ENCODE data around the gene CCDC192.
"Not testable (repeated sequence)": the region's sequence is repeated elsewhere in the genome, so short reads cannot be mapped to it uniquely, and the experiment has no call there.

CCDC192 gene, protein sequence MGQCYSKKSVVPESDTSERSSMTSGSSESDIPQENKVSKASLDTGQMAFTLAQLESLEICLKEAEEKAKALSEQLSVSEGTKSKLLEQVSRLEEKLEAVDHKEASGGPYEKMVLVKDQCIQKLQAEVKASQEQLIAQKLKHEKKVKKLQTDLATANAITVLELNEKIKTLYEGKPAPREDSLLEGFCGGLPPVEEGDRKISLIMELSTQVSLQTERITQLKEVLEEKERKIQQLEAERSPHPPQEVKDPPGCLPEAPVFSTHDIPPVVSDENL

DNA sequence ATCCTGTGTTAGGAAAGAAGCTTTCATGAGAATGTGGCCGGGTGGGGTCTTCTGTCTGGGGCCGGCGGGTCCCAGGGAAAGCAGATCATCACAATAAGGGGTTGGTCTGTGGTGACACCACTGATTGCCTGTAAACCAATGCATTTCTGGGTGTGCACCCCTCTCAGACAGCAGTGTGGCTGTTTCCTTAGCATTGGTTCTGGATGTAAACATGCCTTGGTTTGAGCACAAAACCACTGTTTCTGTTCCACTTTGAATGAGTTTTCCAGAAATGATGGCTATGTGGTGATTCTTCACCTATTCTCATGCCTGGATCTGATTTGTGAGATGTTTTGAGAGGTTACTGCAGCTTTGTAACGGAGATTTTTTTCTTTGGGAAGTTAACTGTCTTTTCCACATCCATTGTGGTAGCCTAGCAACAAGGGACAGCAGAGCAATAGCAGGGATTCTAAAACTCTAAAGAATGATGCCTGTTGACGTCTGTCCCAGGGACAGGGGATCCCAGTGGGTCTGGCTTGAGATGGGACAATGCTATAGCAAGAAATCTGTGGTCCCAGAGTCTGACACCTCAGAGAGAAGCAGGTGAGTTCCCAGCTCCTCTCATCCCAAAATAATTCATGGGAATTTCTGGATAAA lies at the start of gene CCDC192:
Gene CCDC192, plus strand, starts transcription at position 466 of the 636 bp plus-strand sequence. Its CDS starts 55 bp downstream, at position 521.
- DNase-seq: no peak

DNA sequence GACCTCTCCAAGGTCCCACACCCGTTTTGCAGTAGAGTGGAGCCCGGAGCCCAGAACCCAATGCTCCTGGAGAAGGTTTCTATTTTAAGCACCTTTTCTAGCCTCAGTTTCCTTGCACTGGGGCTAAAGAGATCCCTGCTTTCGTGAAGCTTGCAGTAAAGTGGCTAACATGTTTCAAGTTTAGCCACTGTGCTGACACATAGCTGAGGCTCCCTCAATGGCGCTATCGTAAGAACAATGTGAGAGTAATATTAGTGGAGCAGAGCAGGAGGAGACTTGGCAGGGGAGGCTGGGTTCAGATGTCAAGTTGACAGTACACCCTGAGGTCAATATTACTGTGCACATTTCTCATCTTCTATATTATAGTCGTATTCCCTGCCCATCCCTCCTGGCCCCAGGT lies 46.4 kb upstream of the CCDC192 start:
- DNase-seq: no peak

DNA sequence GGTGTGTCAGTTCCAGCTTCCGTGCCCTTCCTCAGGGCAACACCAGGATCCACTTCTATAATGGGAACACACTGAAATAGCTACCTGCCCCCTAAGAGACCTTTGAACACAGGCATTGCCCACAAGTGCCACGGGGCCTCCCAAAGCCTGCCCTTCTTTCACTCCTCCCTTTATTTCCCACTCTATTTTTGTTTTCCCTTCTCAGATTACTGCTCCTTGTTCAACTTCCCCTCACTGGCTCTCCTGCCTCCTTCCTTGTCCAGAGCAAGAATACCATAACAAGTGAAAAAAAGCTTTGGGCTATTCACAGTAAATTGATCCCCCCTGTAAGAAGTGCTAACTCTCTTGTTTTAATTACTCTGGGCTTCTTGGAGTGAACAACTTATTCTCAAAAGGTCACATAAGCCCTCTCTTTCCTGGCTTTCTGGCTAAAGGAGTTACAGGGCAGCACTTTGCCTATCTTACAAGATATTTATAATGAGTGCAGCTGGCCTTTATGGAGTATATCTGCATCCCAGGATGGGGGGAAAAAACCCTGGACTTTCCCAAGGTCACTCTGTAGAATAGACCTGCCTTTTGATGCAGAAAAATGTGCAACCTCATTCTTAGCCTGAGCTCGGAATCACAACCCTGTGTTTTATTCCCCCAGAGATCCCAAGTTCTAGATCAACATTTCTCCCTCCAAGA lies 43.0 kb upstream of the CCDC192 start:
- no peak for DNase-seq

DNA sequence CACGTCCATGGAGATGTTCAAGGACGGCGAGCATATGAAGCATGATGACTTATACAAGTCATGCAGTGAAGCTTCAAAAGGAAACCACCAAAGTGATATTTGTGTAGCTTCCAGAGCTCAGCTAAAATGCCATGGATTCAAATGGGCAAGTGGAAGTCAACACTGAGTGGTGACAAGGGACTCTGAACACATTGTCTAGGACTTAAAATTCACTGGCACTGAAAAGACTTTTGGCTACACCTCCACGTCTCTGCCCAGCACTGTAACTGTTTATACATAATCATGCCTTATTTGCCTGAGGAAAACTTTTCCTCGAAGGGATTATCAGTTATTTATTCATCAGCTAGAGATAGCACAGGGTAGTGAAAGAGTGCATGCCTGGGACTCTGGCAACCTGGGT lies 39.1 kb upstream of the CCDC192 start:
- no peak for DNase-seq

DNA sequence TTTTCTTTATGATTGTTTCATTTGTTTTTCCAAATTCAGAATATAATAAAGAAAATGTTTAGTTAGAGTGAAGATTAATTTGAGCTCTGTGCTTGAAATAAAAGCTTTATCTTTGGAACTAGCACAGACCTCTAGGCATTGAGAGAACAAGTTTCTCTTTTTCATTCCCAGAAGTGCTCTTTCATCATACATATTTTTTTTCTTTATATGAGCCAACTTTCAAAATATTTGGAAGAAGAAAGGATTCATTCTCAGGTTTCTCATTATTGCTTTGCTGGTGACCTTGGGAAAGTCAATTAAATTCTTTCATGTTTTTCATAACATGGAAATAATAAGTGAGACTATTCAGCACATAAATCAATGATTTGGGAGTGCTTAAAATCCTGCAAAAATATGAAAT lies 37.5 kb upstream of the CCDC192 start:
- no peak for DNase-seq

DNA sequence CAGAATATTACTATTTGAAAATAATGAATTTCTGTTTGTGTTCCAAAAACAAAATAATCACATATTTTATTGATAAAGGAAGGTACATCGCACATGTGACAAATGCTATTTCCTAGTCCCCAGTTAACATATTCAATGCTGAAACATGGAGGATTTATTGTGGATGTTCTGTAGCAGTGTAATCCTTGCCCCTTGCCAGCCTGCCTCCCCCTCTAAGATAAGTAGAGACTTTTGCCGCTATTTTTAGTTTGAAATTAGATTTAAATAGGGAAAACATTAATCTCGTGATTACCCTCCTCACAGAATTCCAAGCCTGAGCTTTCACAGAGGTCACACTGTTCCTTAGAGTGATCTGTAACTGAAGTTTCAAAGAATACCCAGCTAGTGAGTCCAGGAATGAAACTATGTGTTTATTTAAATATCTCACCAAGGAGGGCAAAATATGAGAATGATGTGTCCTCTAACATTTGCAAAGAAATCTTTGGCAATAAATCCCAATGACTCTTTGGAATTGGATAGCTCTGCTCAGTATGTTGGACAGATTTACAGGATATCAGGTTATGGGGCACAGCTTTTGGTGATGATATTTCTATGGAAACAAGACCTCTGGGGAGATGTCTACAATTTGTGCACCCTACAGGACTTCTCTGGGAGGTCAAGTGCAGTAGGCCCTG lies 37.0 kb upstream of the CCDC192 start:
- no peak for DNase-seq

DNA sequence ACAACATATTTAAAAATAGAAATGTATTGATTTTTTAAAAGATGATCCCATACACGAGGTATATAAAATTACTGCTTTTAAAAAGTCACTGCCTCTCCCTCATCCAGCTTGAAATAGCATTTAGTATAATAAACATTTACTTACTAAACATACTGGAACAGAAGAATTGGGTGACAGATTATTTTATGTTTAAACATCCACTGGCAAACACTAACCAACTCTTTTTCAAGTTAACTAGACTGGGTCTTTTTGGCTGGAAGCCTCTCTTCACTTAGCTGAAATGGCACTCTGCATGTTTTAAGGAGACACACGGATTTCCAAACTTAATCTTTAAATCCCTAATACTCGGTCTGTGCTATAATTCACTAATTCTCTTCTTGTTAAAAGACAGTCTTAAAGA lies 35.3 kb upstream of the CCDC192 start:
- no peak for DNase-seq

DNA sequence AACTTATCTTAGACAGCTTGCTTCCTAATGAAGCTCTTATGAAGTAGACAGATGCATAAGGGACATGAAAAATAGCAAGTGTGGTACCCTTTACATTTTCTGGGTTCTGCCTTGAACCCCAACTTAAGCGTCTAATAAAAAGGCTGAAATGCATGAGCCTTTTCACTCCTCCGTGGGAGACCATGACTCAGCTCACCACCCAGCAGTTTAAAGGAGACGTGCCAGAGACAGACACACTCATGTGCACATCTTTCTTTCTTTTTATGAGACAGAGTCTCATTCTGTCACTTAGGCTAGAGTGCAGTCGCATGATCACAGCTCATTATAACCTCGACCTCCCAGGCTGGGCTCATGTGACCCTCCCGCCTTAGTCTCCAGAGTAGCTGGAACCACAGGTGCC lies 32.0 kb upstream of the CCDC192 start:
- no peak for DNase-seq

DNA sequence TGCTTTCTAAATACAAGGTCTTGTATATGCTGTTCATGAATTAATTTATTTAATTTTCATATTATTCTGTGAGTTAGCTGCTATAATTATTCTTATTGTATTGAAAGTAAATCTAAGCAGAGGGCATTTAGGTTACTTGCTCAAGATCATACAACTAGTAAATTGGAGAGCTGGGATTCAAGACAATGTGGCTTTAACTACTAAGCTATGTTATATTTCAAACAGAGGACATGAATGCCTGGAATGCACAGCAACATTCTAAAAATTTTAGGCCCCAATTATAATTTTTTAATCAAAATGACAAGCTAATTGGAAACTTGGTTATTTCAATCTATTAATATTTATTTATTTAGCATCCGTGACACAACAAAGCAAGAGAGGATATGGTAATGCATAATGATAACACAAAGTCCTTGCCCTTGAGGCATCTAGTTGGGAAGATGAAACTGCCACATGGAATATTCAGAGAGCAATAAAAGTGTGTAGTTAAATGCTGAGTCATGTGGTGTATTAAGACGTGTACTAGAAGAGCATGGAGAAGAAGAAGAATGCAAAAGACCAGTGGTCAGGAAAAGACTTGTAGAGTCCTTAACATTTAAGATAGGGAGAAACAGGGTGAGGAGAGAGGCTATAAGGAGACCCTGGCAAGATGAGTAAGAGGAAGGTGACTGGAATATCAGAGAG lies 29.9 kb upstream of the CCDC192 start:
- DNase-seq: no peak

DNA sequence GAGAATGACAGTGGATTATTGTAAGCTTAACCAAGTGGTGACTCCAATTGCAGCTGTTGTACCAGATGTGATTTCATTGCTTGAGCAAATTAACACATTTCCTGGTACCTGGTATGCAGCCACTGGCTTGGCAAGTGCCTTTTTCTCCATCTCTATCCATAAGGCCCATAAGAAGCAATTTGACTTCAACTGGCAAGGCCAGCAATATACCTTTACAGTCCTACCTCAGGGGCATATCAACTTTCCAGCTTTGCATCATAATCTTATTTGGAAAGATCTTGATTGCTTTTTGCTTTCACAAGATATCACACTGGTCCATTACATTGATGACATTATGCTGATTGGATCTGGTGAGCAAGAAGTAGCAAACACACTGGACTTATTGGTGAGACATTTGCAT lies 26.2 kb upstream of the CCDC192 start:
- not testable (repeated sequence) for DNase-seq

DNA sequence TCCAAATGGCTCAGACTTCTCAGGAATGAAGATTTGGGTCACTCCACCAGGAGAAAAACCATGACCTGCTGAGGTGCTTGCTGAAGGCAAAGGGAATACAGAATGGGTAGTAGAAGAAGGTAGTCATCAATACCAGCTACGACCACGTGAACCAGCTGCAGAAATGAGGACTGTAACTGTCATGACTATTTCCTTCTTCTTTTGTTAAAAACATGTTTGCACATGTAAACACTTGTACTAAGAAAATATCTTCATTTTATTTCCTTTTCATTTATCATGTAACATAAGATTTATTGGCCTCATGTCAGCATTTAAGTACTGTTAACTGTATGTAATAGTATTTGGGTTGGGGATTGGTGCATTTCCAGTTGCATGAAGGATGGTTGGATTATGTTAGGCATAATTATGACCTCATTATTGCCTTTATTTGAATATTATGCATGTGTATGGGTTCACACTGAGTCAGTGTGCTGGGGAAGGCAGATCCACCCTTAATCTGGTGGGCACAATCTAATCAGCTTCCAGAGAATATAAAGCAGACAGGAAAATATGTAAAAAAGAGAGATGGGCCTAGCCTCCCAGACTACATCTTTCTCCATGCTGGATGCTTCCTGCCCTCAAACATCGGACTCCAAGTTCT lies 23.4 kb upstream of the CCDC192 start:
- DNase-seq: not testable (repeated sequence)

DNA sequence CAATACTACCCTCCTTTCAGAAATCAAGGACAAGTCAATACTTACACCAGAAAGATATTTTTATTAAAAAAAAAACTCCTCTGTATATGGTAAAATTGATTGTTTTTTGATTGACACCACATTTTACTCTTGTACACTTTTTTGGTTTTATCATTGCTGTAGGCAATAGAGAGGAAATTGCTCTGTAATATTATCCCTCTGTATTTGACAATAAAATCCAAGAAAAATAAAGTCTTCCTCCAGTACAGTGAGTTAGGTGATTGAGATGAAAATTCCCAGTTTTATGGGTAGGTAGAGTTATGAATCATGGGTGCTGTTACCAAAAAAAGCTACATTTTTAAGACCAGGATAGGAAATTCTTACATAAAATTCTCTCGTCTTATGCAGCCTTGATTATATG lies 22.6 kb upstream of the CCDC192 start:
- no peak for DNase-seq

DNA sequence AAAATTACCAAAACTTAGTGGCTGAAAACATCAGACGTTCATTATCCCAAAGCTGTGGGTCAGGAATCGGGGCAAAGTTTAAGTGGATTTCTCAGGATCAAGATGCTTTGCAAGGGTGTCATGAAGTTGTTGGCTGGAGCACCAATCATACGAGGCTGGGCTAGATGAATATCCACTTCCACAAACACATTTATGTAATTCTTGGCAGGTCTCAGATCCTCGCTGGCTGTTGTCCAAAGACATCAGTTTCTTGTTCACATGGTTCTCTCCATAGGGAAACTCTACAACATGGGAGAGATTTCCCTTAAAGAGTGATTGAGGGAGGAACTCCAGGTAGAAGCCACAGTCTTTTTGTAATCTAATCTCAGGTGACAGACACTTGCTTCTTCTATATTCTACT lies 20.2 kb upstream of the CCDC192 start:
- DNase-seq: no peak

DNA sequence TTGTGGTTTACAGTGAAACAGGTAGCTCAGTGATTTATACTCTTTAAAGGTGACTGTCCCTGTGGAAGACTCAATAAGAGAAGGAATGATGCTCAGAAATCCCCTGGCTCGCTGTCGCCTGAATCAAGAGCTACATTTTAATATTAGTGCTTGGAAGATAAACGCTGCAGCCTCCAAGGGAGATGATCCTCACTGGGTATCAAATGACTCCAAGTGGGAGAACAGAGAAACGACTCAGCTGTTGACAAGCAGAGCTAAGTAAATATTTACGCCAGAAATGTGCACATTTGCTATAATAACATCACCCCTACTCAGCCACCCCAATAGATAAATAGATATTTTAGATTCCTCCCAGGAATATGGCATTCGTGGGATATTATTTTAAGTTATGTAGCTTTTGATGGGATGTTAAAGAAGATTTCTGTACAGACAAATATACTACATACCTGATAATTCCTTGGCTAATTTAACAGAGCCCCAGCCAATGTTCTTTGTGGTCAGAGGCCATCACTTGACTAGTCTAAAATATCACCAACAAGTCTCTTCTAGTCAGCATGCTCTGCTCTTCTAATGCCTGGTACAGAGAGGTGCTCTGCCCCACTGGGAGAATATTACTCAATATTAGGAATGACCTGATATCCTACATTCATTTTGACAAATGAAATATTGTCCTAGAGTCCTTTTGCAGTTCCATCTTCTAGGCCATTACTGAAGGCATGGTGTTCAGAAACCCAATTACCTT lies 18.3 kb upstream of the CCDC192 start:
- no peak for DNase-seq

DNA sequence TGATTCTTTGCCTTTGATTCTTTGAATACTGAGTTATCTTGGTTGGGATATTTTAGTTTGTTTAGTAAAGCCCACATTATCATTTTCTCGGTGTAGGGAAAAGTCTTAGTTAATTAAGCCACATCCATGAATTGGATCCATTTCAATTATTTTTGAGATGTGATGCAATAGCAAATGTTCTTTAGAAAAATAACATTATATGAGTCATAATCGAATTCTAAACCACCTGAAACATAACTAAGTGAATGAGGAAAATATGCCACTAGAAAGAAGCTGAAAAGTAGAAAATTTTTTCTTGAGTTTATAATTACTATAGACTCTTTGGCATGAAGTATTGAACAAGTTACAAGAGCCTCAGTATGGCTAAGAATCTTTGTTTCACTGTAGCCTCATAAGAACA lies 17.5 kb upstream of the CCDC192 start:
- no peak for DNase-seq

DNA sequence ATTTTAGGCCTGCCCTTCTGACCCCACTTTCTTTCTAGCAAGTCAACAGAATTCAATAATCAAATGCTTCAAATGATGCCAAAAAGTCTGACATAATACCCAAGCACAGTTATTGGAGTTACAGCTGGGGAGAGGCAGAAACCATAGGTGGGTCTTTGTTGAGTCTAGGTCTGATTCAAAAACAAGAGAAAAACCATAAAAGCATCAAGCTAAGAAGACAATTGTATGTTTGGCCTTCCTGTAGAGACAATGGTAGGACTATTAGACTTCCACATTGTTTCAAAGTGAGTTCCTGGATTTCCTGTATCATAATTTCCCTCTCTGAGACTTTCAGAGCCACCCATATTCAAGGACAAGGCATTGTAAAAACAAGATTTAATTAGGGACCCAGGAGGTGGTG lies 16.8 kb upstream of the CCDC192 start:
- DNase-seq: no peak

DNA sequence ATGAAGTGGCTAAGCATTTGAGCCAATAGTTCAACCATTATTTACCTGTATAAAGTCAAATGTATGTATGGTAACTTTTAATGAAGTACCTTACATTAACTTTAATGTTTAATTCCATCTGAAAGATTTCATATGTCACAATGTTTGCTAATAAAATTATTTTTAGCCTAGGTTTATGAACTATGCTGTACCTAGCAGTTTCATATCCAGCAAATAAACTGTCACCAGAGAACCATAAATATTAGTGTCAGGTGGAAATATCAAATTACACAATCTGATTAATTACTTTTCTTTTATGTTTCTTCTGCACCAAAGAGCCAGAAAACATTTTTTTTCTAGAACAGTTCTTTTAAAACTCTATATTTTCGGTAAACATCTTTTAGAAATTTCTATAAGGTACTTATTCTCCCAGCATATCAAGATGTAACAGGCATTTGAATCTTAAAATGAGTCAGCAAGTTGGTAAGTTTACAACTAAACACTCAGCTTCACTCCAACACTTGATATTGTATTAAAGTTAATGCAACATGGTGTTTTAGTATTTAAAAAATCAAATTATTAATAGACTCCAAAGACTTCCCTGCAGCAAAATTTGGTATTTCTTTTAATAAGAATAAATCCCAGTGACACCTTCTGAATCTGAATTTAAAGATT lies 8.5 kb upstream of the CCDC192 start:
- no peak for DNase-seq

DNA sequence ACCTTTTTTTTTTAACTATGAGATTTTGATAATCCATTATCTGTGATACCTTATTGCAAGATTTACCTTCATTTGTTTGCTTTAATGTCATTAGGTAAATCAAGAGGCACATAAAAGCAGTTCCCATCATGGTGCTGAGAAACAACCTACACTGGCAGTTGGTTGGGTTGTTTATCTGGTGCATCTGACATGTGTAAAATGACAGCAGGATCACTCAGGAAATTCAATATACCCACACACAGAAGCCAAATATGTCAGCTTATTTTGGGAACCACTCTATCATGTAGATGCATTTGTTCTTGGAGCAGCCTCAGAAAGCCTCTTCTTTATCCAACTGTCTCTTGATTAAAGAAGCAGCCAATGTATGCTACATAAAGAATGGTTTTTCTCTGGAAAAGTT lies 7.8 kb upstream of the CCDC192 start:
- DNase-seq: no peak

DNA sequence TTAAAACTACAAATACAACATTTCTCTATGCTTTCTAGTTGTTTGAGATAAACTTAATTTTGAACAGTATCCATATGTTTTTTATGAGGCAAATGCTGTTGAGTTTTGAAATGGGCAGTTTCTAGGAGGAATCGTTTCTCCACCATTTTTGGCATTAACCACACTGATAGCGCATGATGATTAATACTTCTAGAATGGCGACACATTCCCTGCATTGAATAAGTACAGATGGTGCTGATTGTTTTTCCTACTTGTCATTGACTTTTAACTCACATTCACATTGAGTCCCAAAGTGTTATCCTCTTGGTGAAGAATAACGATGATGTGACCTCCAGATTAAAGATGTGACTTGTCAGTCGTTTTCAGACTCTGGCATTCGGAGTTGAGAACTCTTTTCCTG lies 6.5 kb upstream of the CCDC192 start:
- no peak for DNase-seq

DNA sequence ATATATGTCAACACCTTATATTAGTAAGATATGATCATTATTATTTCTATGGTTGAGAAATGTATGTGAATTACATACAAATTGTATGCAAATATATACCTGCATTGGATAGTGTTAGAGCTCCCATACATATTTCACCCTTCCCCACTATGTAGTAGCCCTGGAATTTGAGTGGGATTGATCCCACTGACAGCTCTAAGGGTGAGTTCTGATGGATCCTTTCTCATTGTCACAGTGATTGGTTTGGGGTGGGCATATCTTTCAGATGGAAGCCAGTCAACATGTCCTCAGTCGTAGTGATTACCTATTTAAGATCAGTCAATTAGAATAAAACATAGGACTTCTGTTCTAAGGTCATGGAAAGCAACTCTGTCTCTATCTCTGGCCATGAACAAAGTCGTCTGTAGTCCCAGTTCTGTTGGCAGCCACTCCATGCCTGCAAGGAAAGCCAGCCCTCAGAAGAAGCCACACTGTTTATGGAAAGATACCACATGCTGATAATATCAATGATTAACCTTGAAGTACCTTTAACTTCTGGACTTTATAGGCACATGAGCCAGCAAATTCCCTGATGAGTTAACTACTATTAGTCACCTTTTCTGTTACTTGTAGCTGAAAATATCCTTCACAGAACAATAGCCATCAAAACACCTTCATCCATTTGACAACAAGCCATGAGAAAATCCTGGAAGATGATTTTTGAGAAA lies 5.1 kb upstream of the CCDC192 start:
- DNase-seq: no peak

DNA sequence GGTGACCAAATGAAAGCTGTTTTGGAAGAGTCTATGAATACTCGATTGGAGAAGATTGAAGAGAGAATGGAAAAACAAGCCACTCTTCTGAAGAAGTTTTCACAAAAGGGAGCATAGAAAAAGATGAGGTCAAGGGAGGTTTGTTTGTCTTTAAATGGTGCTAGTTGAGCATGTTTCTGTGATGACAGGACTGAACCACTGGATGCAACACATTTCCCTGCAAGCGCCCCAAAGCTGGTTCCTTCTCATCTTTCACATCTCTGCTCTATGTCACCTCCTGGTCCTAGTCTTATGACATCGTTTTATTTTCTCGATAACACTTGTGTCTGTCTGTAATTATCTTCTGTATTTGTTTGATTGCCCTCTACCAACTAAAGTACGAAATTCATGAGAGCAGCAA lies 3.8 kb upstream of the CCDC192 start:
- DNase-seq: no peak
